Activated B cell treated with CpG ODN at 0.5 μM for 24 hours (primary cell): ENCODE data around the gene TXNL1. TPM values are rescaled to one million over a fixed set of nuclear protein-coding genes. Genes with fewer than 3 reads are reported as not detected.

Experiments
- ATAC-seq: fragments of 200-7000 bp; cut with Tn5 transposase; one replicate; pipeline ENCODE4 v1.10.0; 2021; ENCODE audit warnings: low read depth, mild to moderate bottlenecking, moderate library complexity
- CTCF ChIA-PET: fragments of 350-600 bp; sonication (Branson Sonifier 250); formaldehyde crosslinking; loops from one replicate; lab custom pipeline; 2021; ENCODE audit warnings: antibody characterized with exemption; lab: Charles Lee
- POLR2A ChIA-PET: fragments of 350-600 bp; sonication (Branson Sonifier 250); formaldehyde crosslinking; loops from one replicate; lab custom pipeline; 2021; ENCODE audit warnings: antibody characterized with exemption; lab: Charles Lee
- DNase-seq: peaks from one replicate; pipeline ENCODE4 v3.0.0; 2022
- H3K27ac Mint-ChIP-seq: one replicate; pipeline ENCODE4 v1.8.0; 2020; ENCODE audit warnings: mixed read lengths
- H3K27me3 Mint-ChIP-seq: one replicate; pipeline ENCODE4 v1.8.0; 2021; ENCODE audit warnings: mixed read lengths
- H3K36me3 Mint-ChIP-seq: one replicate; pipeline ENCODE4 v1.8.0; 2021; ENCODE audit warnings: low read depth, mixed read lengths
- H3K4me1 Mint-ChIP-seq: one replicate; pipeline ENCODE4 v1.8.0; 2021; ENCODE audit warnings: mixed read lengths
- H3K4me3 Mint-ChIP-seq: one replicate; pipeline ENCODE4 v1.8.0; 2020; ENCODE audit warnings: mild to moderate bottlenecking, mixed read lengths
- H3K9me3 Mint-ChIP-seq: one replicate; pipeline ENCODE4 v1.8.0; 2020; ENCODE audit warnings: mixed read lengths
- intact Hi-C: fragments of 100-400 bp; cut with micrococcal nuclease; formaldehyde crosslinking; loops from one replicate; pipeline ENCODE4 v1.15.1; 2024
- total RNA-seq: library from RNA; stranded (reverse); gene quantifications from 2 replicates; pipeline ENCODE4 v1.2.3, GENCODE V29; 2022
- TF ChIP-seq, protein P1 (sequence below): fragments of 200-600 bp; IDR thresholded peaks from one replicate; pipeline ENCODE4 v1.8.0; 2022; ENCODE audit warnings: antibody characterized with exemption, mild to moderate bottlenecking

The TXNL1 gene
- total RNA-seq, 1 donor from 2014 or later: 53.4 TPM

GRCh38 chr18:56568986-56569385 is 69.4 kb downstream of the TXNL1 start:
- intact Hi-C loops: no loop called here
- TF ChIP-seq, protein P1, sequence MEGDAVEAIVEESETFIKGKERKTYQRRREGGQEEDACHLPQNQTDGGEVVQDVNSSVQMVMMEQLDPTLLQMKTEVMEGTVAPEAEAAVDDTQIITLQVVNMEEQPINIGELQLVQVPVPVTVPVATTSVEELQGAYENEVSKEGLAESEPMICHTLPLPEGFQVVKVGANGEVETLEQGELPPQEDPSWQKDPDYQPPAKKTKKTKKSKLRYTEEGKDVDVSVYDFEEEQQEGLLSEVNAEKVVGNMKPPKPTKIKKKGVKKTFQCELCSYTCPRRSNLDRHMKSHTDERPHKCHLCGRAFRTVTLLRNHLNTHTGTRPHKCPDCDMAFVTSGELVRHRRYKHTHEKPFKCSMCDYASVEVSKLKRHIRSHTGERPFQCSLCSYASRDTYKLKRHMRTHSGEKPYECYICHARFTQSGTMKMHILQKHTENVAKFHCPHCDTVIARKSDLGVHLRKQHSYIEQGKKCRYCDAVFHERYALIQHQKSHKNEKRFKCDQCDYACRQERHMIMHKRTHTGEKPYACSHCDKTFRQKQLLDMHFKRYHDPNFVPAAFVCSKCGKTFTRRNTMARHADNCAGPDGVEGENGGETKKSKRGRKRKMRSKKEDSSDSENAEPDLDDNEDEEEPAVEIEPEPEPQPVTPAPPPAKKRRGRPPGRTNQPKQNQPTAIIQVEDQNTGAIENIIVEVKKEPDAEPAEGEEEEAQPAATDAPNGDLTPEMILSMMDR: no peak
- Mint-ChIP-seq H3K36me3 (no peaks in the 10 kb centered on the region), H3K4me1 (no peaks in the 10 kb centered on the region), H3K4me3 (no peak overlapping the region), H3K9me3 (no peaks in the 10 kb centered on the region), H3K27ac (no peak overlapping the region), H3K27me3 (no peaks in the 10 kb centered on the region)
- DNase-seq (no peak), ATAC-seq (no peak)
- CTCF ChIA-PET: no interaction called here
- POLR2A ChIA-PET: no interaction called here

- H3K27ac Mint-ChIP-seq: no peak overlapping the region
- ChIA-PET CTCF (interaction anchor here (1.7 to 1.8 kb wide), 2 partner anchors 10 to 1150 kb away, joined by 4 read pairs; no protein-coding TSS in a partner anchor), POLR2A (interaction anchor here (0.5 to 0.7 kb wide), 2 partner anchors 689 to 1461 kb away, joined by 3 to 6 read pairs; no protein-coding TSS in a partner anchor)
- DNase-seq (no peak), ATAC-seq (no peak)
- no peaks in the 10 kb centered on the region for H3K9me3 Mint-ChIP-seq
- no peaks in the 10 kb centered on the region for H3K27me3 Mint-ChIP-seq
- TF ChIP-seq, protein P1: no peak
- no peaks in the 10 kb centered on the region for H3K36me3 Mint-ChIP-seq
- no peaks in the 10 kb centered on the region for H3K4me1 Mint-ChIP-seq
- intact Hi-C loops: no loop called here
- H3K4me3 Mint-ChIP-seq: no peak overlapping the region
Observed at GRCh38 chr18:56565551-56566345, 72.6 kb downstream of the TXNL1 start.

DNA sequence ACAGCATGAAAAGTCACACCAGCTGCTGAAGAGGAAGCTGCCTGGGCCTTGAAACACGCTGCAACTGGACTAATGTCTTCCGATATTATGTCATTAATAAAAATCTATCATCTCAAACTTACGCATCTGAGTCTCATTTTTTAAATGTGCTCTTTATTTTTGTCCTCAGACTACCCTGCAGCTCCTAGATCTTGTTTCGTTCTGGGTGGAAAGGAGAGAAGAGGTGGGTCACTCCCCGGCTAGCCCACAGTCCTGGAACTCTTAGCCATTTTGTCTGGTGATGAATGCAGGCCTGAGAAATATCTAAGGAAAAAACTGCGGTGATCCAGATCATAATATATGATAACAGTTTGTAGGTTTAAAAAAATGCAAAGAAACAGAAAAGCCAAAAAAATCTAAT is 73.3 kb downstream of the TXNL1 start:
- TF ChIP-seq, protein P1: no peak

DNA sequence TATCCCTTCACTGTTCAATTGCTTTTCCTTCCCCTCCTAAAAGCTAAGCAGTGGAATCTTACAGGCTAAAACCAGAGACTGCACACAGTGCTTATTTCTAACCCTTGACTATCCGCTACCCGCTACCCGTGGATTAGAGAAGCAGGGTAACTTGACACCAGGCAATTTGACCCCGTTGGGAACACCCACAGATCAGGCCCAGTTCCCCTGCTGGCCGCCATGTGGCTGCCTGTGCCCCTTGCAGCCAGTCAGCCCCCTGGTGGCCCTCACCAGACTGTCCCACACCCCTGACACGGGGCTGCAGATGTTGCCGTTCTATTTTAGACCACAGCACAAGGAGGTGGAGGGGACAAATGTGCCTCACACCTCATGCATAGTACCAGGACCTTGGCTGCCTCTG is 74.8 kb downstream of the TXNL1 start:
- POLR2A ChIA-PET: no interaction called here
- TF ChIP-seq, protein P1: no peak
- peaks cover 3% of the 10 kb centered on the region for H3K4me1 Mint-ChIP-seq
- ATAC-seq (no peak), DNase-seq (no peak)
- H3K9me3 Mint-ChIP-seq: no peaks in the 10 kb centered on the region
- peaks cover 2% of the 10 kb centered on the region for H3K27me3 Mint-ChIP-seq
- H3K36me3 Mint-ChIP-seq: no peaks in the 10 kb centered on the region
- H3K4me3 Mint-ChIP-seq: no peak overlapping the region
- no peak overlapping the region for H3K27ac Mint-ChIP-seq
- CTCF ChIA-PET: no interaction called here
- intact Hi-C loops: no loop called here

More for the DNA sequence above, 73.3 kb downstream of the TXNL1 start:
- Mint-ChIP-seq H3K4me3 (no peak overlapping the region), H3K27ac (no peak overlapping the region), H3K9me3 (no peaks in the 10 kb centered on the region), H3K36me3 (no peaks in the 10 kb centered on the region), H3K27me3 (no peaks in the 10 kb centered on the region), H3K4me1 (no peaks in the 10 kb centered on the region)
- intact Hi-C loops: no loop called here
- DNase-seq (no peak), ATAC-seq (no peak)
- POLR2A ChIA-PET: interaction anchor here (0.6 kb wide), 1 partner anchor 12 kb away, joined by 4 read pairs; no protein-coding TSS in a partner anchor
- CTCF ChIA-PET: interaction anchor here (1.0 to 1.8 kb wide), 3 partner anchors 11 to 1150 kb away, joined by 3 to 4 read pairs (median 4); no protein-coding TSS in a partner anchor

GRCh38 chr18:56562479-56562878 is 75.9 kb downstream of the TXNL1 start:
- TF ChIP-seq, protein P1: no peak
- intact Hi-C loops: no loop called here
- no peak overlapping the region for H3K27ac Mint-ChIP-seq
- POLR2A ChIA-PET: no interaction called here
- H3K36me3 Mint-ChIP-seq: no peaks in the 10 kb centered on the region
- peaks cover 3% of the 10 kb centered on the region for H3K4me1 Mint-ChIP-seq
- CTCF ChIA-PET: interaction anchor here (0.9 kb wide), 1 partner anchor 13 kb away, joined by 3 read pairs; no protein-coding TSS in a partner anchor
- peaks cover 4% of the 10 kb centered on the region for H3K27me3 Mint-ChIP-seq
- DNase-seq (no peak), ATAC-seq (no peak)
- H3K4me3 Mint-ChIP-seq: no peak overlapping the region
- H3K9me3 Mint-ChIP-seq: no peaks in the 10 kb centered on the region
